Skeletal muscle tissue (tissue), 4 donors: ENCODE data around the gene CGN. TPM values are rescaled to one million over a fixed set of nuclear protein-coding genes. Genes with fewer than 3 reads are reported as not detected.

ENCODE experiments used
- H3K27ac ChIP-seq: one replicate; pipeline ENCODE4 v1.7.0; 2013; ENCODE audit warnings: mild to moderate bottlenecking, low read depth, low read length, inconsistent platforms
- H3K27me3 ChIP-seq, 3 donors: one replicate each; pipeline ENCODE4 v1.7.0; 2013; ENCODE audit warnings: low read length in 3 of 3; ENCODE audit not compliant: control insufficient read depth in 3 of 3, insufficient read depth in 3 of 3
- H3K36me3 ChIP-seq, 3 donors: one replicate each; pipeline ENCODE4 v1.7.0; 2013; ENCODE audit warnings: low read length in 3 of 3; ENCODE audit not compliant: control insufficient read depth in 3 of 3, insufficient read depth in 3 of 3
- H3K4me1 ChIP-seq, 3 donors: one replicate each; pipeline ENCODE4 v1.7.0; 2013; ENCODE audit warnings: low read length in 3 of 3, mild to moderate bottlenecking in 3 of 3; ENCODE audit not compliant: control insufficient read depth in 3 of 3, insufficient read depth in 3 of 3
- H3K4me3 ChIP-seq, 3 donors: one replicate each; pipeline ENCODE4 v1.7.0; 2013; ENCODE audit warnings: low read length in 3 of 3
- H3K9ac ChIP-seq, 3 donors: one replicate each; pipeline ENCODE4 v1.7.0; 2013; ENCODE audit warnings: low read length in 3 of 3, mild to moderate bottlenecking in 3 of 3, moderate library complexity in 2 of 3, low read depth in 1 of 3
- H3K9me3 ChIP-seq, 3 donors: one replicate each; pipeline ENCODE4 v1.7.0; 2013; ENCODE audit warnings: low read length in 3 of 3; ENCODE audit not compliant: control insufficient read depth in 3 of 3
- total RNA-seq: library from RNA; depleted of rRNA; stranded (reverse); fragments of >200 nt; gene quantifications from one replicate; pipeline ENCODE4 v1.2.3, GENCODE V29; 2014
- donor health status: Osteomylitis.

The CGN gene
- total RNA-seq, 1 donor from 2014 or later = 0.52 TPM

DNA sequence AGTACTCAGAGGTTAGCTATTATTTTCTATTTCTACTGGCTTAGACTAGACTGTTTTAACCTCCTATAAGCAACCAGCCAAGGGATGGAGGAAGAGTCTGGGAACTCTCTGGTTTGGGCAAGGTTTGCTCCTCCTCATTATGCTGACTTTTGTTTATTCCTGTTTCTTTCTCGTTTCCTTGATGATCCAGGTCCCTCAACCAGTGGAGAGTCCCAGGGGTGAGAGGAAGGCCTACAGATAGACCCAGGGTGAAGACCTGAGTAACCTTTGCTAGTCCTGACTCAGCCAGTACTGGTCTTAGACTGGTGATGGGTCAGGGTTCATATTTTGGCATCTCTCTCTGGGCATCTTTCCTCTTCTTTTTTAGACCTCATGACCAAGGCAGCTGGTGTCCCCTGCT, 34.4 kb downstream of the CGN start:
- no peaks in the 10 kb centered on the region for H3K9me3 ChIP-seq
- no peaks in the 10 kb centered on the region for H3K27me3 ChIP-seq
- H3K36me3 ChIP-seq = no peaks in the 10 kb centered on the region
- no peak overlapping the region for H3K9ac ChIP-seq
- no peak overlapping the region for H3K4me3 ChIP-seq
- H3K27ac ChIP-seq = no peak overlapping the region
- H3K4me1 ChIP-seq = peaks cover 16 to 20% (median 19%) of the 10 kb centered on the region in 3 donors

GRCh38 chr1:151546011-151546925, 35.1 kb downstream of the CGN start:
- Histone ChIP-seq H3K27me3 (no peaks in the 10 kb centered on the region), H3K4me3 (no peak overlapping the region), H3K36me3 (no peaks in the 10 kb centered on the region), H3K9me3 (no peaks in the 10 kb centered on the region), H3K4me1 (peaks cover 11 to 19% (median 13%) of the 10 kb centered on the region in 3 donors), H3K9ac (no peak overlapping the region), H3K27ac (no peak overlapping the region)

DNA sequence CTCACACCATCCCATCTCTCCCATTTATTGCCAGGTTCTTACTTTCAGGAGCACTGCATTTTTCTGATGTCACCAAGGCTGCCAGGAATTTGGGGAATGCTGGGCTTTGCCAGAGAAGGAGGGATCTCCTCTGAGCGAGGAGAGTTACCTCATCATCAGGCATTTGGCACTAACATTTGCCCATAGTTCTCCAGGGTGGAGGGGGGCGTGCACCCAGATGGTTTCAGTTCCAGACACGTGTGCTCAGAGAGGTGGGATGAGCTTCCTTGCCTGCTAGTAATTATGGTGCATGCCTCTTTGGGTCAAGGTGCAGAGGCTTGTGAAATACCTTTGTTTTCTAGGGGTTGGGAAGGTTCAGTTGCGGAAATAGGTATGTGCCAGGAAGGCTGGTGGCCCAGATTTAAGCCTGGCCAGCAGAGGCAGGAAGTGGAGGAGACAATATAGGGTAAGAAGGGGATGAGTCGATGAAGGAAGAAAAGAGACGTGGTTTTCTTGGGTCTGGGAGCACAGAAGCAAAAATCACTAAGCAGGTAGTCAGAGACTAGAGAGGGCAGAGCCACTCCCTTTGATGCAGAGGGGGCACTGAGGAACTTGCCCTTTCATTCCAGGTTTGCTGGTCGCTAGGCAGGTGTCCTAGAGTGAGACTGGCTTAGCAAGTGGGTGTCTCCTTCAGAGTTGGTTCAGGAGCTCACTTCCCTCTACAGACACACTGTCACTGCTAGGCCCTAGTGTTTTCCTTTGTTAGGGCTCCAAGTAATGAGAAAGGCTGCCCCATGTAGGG, 36.1 kb downstream of the CGN start:
- Histone ChIP-seq H3K4me3 (peak overlapping the region in 2 of 3 donors; percentile 11 to 60), H3K9ac (peak overlapping the region in 2 of 3 donors; percentile 33 to 45), H3K27me3 (no peaks in the 10 kb centered on the region), H3K9me3 (no peaks in the 10 kb centered on the region), H3K36me3 (no peaks in the 10 kb centered on the region), H3K4me1 (peaks cover 11 to 19% (median 13%) of the 10 kb centered on the region in 3 donors), H3K27ac (no peak overlapping the region)

DNA sequence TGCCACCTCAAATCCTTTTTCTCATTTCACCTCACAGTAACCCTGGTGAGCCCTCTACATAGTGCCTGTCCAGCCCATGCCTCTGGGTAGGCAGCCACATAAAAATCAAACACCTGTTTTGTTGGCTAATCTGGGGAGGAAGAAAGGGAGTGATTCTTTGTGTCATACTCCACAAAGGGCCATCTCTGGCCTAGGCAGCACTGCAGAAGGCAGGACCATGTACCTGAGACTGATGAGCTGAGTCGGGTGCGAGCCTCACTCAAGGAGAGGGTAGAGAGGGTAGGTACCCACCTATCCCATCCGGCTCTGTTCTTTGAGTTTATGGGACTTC, 36.7 kb downstream of the CGN start:
- Histone ChIP-seq H3K36me3 (no peaks in the 10 kb centered on the region), H3K9ac (peak overlapping the region in 2 of 3 donors; percentile 33 to 45), H3K27ac (no peak overlapping the region)

DNA sequence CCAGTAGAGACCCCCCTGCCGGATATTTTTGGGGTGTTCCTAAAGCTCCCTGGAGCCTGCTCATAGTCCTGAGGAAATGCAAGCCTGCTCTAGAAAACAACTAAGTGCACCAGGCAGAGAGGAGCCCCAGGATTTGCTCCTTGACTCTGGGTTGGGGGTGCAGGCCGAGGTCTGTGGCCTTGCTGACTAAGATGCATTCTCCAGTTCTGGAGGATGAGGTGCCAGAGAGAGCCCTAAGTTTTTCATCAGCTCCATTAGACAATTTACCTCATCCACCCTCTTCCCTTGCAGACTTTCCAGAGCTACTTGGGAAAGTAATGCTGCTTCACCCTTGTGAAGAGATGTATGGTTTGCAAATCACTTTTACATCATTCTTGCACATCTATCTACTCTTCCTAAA, 38.0 kb downstream of the CGN start:
- Histone ChIP-seq H3K4me3 (no peak overlapping the region), H3K4me1 (peaks cover 11 to 13% (median 12%) of the 10 kb centered on the region in 3 donors), H3K27ac (no peak overlapping the region), H3K9me3 (no peaks in the 10 kb centered on the region), H3K36me3 (no peaks in the 10 kb centered on the region), H3K27me3 (no peaks in the 10 kb centered on the region), H3K9ac (no peak overlapping the region)

More for the DNA sequence above, 36.7 kb downstream of the CGN start:
- Histone ChIP-seq H3K4me1 (peaks cover 11 to 15% (median 13%) of the 10 kb centered on the region in 3 donors), H3K4me3 (no peak overlapping the region), H3K27me3 (no peaks in the 10 kb centered on the region), H3K9me3 (no peaks in the 10 kb centered on the region)

GRCh38 chr1:151553659-151554058, 42.5 kb downstream of the CGN start:
- H3K36me3 ChIP-seq = no peaks in the 10 kb centered on the region
- H3K4me3 ChIP-seq = no peak overlapping the region
- no peaks in the 10 kb centered on the region for H3K4me1 ChIP-seq
- H3K9ac ChIP-seq = no peak overlapping the region
- no peaks in the 10 kb centered on the region for H3K9me3 ChIP-seq
- H3K27ac ChIP-seq = no peak overlapping the region
- no peaks in the 10 kb centered on the region for H3K27me3 ChIP-seq

DNA sequence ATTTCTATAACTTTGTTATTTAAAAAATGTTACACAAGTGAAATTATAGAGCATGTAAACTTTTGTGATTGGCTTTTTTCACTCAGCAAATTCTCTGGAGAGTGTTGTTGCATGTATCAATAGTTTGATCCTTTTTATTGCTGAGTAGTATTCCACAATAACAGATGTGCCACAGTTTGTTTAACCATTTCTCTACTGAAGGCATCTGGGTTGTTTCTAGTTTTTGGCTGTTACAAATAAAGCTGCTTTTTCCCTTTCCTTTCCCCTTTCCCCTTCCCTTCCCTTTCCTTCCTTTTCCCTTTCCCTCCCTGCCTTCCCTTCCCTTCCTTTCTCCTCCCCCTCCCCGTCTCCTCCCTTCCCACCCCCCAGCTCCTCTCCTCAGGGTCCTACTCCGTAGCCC, 44.9 kb downstream of the CGN start:
- no peaks in the 10 kb centered on the region for H3K27me3 ChIP-seq
- H3K27ac ChIP-seq = no peak overlapping the region
- H3K36me3 ChIP-seq = no peaks in the 10 kb centered on the region
- H3K4me1 ChIP-seq = no peaks in the 10 kb centered on the region
- H3K9me3 ChIP-seq = no peaks in the 10 kb centered on the region
- H3K9ac ChIP-seq = no peak overlapping the region
- H3K4me3 ChIP-seq = no peak overlapping the region

DNA sequence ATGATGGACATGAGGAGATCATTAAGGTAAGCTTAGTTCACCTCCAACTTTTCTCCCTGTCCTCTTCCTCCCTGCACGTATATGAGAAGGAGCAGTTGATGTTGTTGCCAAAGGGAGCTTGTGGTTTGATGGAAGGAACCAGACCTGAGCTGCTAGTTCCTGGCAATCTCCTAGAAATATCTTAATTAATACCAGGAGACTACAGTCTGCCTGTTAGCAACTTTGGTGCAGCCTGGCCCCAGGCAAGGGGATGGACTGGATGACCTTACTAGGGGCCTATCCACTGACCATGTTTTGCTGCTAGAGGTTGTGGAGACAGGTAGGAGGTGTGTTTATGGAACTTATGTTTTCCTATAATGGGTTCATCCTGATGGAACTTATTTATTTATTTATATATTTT, 51.5 kb downstream of the CGN start:
- no peak overlapping the region for H3K27ac ChIP-seq
- H3K4me3 ChIP-seq = no peak overlapping the region
- no peaks in the 10 kb centered on the region for H3K27me3 ChIP-seq
- H3K4me1 ChIP-seq = peaks cover 0 to 3% (median 3%) of the 10 kb centered on the region in 3 donors
- no peaks in the 10 kb centered on the region for H3K9me3 ChIP-seq
- no peak overlapping the region for H3K9ac ChIP-seq
- peaks cover 0 to 8% (median 0%) of the 10 kb centered on the region in 3 donors for H3K36me3 ChIP-seq

DNA sequence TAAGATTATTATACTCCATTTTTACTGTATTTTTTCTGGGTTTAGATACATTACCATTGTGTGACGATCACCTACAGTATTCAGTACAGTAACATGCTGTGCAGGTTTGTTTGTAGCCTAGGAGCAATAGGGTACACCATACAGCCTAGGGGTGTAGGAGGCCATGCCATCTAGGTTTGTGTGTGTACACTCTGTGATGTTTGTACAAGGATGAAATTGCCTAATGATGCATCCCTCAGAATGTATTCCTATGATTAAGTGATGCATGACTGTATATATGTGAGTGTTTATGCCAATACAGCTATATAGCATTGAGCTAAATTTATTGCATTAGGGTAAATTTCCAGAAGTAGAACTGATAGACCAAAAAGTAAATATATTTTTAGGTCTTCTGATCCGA, 52.2 kb downstream of the CGN start:
- no peaks in the 10 kb centered on the region for H3K9me3 ChIP-seq
- H3K4me1 ChIP-seq = peaks cover 0 to 3% (median 3%) of the 10 kb centered on the region in 3 donors
- no peak overlapping the region for H3K27ac ChIP-seq
- peaks cover 0 to 8% (median 0%) of the 10 kb centered on the region in 3 donors for H3K36me3 ChIP-seq
- no peaks in the 10 kb centered on the region for H3K27me3 ChIP-seq
- no peak overlapping the region for H3K9ac ChIP-seq
- H3K4me3 ChIP-seq = no peak overlapping the region
